ENCODE data around the gene BAZ2B. TPM values are rescaled to one million over a fixed set of nuclear protein-coding genes. Genes with fewer than 3 reads are reported as not detected.

Gene BAZ2B
- total RNA-seq, 1 experiment from 2014 or later, result 33.0 TPM

DNA sequence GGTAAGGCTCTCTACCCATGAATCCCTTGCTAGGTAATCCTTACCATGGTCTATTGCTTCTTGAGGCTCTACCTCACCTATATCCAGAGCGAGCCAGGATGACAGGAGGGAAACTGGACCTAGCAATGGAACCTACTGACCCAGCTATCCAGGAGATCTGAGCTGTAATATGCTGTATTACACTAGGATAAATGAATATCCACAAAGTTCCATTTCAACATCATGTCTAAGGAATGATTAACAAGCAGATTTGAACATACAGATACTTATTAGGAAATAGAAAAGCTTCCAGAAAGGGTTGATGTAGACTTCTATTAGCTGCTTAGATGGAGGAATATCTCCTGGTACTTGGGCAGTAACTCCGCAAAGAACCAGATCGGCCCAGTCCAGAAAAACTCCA is 110.1 kb downstream of the BAZ2B start:
- POLR2A ChIA-PET, result no interaction called here
- Mint-ChIP-seq H3K36me3 (peaks cover 3% of the 10 kb centered on the region; the same call in 1 of the 2 replicates), H3K27ac (no peak overlapping the region), H3K27me3 (ENCODE audit: low read depth) (no peaks in the 10 kb centered on the region), H3K4me3 (no peak overlapping the region), H3K4me1 (no peaks in the 10 kb centered on the region), H3K9me3 (peaks cover 5% of the 10 kb centered on the region)
- no peak for ATAC-seq
- TF ChIP-seq ZNF232 (CRISPR knock-in tag; IDR thresholded peaks at IDR 0.05) (no peak), ZNF138 (CRISPR knock-in tag; conservative IDR thresholded peaks at IDR 0.05) (no peak), ZNF219 (CRISPR knock-in tag; IDR thresholded peaks at IDR 0.05; ENCODE audit: borderline replicate concordance) (no peak), HMGA2 (CRISPR knock-in tag; IDR thresholded peaks at IDR 0.05) (no peak), OVOL2 (CRISPR knock-in tag; IDR thresholded peaks at IDR 0.05; ENCODE audit: borderline replicate concordance) (no peak), ZNF671 (CRISPR knock-in tag; IDR thresholded peaks at IDR 0.05) (no peak), SMAD3 (CRISPR knock-in tag; IDR thresholded peaks at IDR 0.05; ENCODE audit: borderline replicate concordance) (no peak), CREM (CRISPR knock-in tag; IDR thresholded peaks at IDR 0.05) (no peak)
- TF ChIP-seq, protein P1, sequence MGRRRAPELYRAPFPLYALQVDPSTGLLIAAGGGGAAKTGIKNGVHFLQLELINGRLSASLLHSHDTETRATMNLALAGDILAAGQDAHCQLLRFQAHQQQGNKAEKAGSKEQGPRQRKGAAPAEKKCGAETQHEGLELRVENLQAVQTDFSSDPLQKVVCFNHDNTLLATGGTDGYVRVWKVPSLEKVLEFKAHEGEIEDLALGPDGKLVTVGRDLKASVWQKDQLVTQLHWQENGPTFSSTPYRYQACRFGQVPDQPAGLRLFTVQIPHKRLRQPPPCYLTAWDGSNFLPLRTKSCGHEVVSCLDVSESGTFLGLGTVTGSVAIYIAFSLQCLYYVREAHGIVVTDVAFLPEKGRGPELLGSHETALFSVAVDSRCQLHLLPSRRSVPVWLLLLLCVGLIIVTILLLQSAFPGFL (CRISPR knock-in tag; IDR thresholded peaks at IDR 0.05; ENCODE audit: borderline replicate concordance), result no peak
- TF ChIP-seq, protein P2, sequence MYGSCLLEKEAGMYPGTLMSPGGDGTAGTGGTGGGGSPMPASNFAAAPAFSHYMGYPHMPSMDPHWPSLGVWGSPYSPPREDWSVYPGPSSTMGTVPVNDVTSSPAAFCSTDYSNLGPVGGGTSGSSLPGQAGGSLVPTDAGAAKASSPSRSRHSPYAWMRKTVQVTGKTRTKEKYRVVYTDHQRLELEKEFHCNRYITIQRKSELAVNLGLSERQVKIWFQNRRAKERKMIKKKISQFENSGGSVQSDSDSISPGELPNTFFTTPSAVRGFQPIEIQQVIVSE (CRISPR knock-in tag; IDR thresholded peaks at IDR 0.05; ENCODE audit: borderline replicate concordance), result no peak
- CTCF ChIA-PET, result no interaction called here
- DNase-seq (ENCODE audit: low spot score), result no peak

DNA sequence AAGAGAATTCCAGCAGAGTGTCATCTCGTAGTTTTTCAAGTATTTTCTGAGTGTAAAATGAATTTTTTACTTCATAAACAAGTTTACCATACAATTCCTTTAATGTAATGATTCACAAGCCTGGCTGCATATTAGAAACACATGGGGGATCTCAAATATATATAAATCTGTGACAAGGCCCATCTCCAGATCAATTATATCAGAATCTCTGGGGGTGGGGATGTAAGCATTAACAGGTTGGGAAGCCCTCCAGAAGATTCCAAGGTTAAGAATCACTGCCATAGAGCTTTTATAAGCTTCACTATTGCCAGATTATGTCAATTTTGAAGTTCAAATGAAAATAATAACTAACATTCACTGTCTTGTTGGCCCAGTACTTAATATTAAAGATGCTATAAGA is 111.2 kb downstream of the BAZ2B start:
- no peak for DNase-seq (ENCODE audit: low spot score)
- H3K9me3 Mint-ChIP-seq, result peaks cover 7% of the 10 kb centered on the region
- TF ChIP-seq ZNF416 (CRISPR knock-in tag; IDR thresholded peaks at IDR 0.05) (no peak), ESRRA (CRISPR knock-in tag; IDR thresholded peaks at IDR 0.05; ENCODE audit: borderline replicate concordance) (no peak), NFYB (CRISPR knock-in tag; conservative IDR thresholded peaks at IDR 0.05; ENCODE audit: low read depth) (no peak), GABPB1 (CRISPR knock-in tag; IDR thresholded peaks at IDR 0.05) (no peak), JUN (CRISPR knock-in tag; IDR thresholded peaks at IDR 0.05) (no peak)
- TF ChIP-seq, protein P3, sequence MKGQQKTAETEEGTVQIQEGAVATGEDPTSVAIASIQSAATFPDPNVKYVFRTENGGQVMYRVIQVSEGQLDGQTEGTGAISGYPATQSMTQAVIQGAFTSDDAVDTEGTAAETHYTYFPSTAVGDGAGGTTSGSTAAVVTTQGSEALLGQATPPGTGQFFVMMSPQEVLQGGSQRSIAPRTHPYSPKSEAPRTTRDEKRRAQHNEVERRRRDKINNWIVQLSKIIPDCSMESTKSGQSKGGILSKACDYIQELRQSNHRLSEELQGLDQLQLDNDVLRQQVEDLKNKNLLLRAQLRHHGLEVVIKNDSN (CRISPR knock-in tag; IDR thresholded peaks at IDR 0.05), result no peak
- TF ChIP-seq, protein P4, sequence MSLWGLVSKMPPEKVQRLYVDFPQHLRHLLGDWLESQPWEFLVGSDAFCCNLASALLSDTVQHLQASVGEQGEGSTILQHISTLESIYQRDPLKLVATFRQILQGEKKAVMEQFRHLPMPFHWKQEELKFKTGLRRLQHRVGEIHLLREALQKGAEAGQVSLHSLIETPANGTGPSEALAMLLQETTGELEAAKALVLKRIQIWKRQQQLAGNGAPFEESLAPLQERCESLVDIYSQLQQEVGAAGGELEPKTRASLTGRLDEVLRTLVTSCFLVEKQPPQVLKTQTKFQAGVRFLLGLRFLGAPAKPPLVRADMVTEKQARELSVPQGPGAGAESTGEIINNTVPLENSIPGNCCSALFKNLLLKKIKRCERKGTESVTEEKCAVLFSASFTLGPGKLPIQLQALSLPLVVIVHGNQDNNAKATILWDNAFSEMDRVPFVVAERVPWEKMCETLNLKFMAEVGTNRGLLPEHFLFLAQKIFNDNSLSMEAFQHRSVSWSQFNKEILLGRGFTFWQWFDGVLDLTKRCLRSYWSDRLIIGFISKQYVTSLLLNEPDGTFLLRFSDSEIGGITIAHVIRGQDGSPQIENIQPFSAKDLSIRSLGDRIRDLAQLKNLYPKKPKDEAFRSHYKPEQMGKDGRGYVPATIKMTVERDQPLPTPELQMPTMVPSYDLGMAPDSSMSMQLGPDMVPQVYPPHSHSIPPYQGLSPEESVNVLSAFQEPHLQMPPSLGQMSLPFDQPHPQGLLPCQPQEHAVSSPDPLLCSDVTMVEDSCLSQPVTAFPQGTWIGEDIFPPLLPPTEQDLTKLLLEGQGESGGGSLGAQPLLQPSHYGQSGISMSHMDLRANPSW (CRISPR knock-in tag; conservative IDR thresholded peaks at IDR 0.05; ENCODE audit: low read depth), result no peak
- POLR2A ChIA-PET, result no interaction called here
- H3K27me3 Mint-ChIP-seq (ENCODE audit: low read depth), result no peaks in the 10 kb centered on the region
- peaks cover 3% of the 10 kb centered on the region; the same call in 1 of the 2 replicates for H3K36me3 Mint-ChIP-seq
- no peak overlapping the region for H3K4me3 Mint-ChIP-seq
- H3K27ac Mint-ChIP-seq, result no peak overlapping the region
- ATAC-seq, result no peak
- H3K4me1 Mint-ChIP-seq, result no peaks in the 10 kb centered on the region
- CTCF ChIA-PET, result interaction anchor here (1.5 kb wide), 1 partner anchor 11 kb away, joined by 3 read pairs; no protein-coding TSS in a partner anchor

DNA sequence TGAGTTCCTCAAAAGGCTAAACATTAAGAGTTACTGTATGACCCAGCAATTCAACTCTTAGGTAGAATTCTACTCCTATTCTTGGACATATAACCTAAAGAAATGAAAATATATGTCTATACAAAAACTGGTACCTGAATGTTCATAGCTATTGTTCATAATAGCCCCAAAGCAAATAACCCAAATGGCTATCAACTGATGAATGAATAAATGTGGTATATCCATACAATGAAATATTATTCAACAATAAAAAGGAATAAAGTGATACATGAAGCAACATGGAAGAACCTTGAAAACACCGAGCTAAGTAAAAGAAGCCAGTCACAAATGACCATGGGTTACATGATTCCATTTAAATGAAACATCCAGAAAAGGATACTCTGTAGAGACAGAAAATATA is 114.6 kb downstream of the BAZ2B start:
- Mint-ChIP-seq H3K27me3 (ENCODE audit: low read depth) (no peaks in the 10 kb centered on the region), H3K4me1 (0 out of 2 replicates have a peak, but pooled peaks cover 3% of the 10 kb centered on the region), H3K36me3 (peaks cover 6% of the 10 kb centered on the region; the same call in 1 of the 2 replicates), H3K9me3 (peaks cover 9% of the 10 kb centered on the region), H3K4me3 (no peak overlapping the region), H3K27ac (no peak overlapping the region)
- TF ChIP-seq SOX15 (CRISPR knock-in tag; IDR thresholded peaks at IDR 0.05) (no peak), CBFB (CRISPR knock-in tag; IDR thresholded peaks at IDR 0.05; ENCODE audit: low read depth) (no peak), ZNF219 (CRISPR knock-in tag; IDR thresholded peaks at IDR 0.05; ENCODE audit: borderline replicate concordance) (no peak), ZNF671 (CRISPR knock-in tag; IDR thresholded peaks at IDR 0.05) (no peak)
- TF ChIP-seq, protein P5, sequence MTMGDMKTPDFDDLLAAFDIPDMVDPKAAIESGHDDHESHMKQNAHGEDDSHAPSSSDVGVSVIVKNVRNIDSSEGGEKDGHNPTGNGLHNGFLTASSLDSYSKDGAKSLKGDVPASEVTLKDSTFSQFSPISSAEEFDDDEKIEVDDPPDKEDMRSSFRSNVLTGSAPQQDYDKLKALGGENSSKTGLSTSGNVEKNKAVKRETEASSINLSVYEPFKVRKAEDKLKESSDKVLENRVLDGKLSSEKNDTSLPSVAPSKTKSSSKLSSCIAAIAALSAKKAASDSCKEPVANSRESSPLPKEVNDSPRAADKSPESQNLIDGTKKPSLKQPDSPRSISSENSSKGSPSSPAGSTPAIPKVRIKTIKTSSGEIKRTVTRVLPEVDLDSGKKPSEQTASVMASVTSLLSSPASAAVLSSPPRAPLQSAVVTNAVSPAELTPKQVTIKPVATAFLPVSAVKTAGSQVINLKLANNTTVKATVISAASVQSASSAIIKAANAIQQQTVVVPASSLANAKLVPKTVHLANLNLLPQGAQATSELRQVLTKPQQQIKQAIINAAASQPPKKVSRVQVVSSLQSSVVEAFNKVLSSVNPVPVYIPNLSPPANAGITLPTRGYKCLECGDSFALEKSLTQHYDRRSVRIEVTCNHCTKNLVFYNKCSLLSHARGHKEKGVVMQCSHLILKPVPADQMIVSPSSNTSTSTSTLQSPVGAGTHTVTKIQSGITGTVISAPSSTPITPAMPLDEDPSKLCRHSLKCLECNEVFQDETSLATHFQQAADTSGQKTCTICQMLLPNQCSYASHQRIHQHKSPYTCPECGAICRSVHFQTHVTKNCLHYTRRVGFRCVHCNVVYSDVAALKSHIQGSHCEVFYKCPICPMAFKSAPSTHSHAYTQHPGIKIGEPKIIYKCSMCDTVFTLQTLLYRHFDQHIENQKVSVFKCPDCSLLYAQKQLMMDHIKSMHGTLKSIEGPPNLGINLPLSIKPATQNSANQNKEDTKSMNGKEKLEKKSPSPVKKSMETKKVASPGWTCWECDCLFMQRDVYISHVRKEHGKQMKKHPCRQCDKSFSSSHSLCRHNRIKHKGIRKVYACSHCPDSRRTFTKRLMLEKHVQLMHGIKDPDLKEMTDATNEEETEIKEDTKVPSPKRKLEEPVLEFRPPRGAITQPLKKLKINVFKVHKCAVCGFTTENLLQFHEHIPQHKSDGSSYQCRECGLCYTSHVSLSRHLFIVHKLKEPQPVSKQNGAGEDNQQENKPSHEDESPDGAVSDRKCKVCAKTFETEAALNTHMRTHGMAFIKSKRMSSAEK (CRISPR knock-in tag; IDR thresholded peaks at IDR 0.05; ENCODE audit: borderline replicate concordance), result no peak
- TF ChIP-seq, protein P6, sequence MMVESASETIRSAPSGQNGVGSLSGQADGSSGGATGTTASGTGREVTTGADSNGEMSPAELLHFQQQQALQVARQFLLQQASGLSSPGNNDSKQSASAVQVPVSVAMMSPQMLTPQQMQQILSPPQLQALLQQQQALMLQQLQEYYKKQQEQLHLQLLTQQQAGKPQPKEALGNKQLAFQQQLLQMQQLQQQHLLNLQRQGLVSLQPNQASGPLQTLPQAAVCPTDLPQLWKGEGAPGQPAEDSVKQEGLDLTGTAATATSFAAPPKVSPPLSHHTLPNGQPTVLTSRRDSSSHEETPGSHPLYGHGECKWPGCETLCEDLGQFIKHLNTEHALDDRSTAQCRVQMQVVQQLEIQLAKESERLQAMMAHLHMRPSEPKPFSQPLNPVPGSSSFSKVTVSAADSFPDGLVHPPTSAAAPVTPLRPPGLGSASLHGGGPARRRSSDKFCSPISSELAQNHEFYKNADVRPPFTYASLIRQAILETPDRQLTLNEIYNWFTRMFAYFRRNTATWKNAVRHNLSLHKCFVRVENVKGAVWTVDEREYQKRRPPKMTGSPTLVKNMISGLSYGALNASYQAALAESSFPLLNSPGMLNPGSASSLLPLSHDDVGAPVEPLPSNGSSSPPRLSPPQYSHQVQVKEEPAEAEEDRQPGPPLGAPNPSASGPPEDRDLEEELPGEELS (CRISPR knock-in tag; IDR thresholded peaks at IDR 0.05), result no peak
- DNase-seq (ENCODE audit: low spot score), result no peak
- ATAC-seq, result no peak
- POLR2A ChIA-PET, result no interaction called here
- CTCF ChIA-PET, result interaction anchor here (0.7 kb wide), 1 partner anchor 488 kb away, joined by 3 read pairs; no protein-coding TSS in a partner anchor

Measured in WTC11 (cell line).